SJCRH30 (cell line): Measurements from ENCODE around the gene ZNF524. TPM values are rescaled to one million over a fixed set of nuclear protein-coding genes. Genes with fewer than 3 reads are reported as not detected.
A peak's percentile ranks its signal among the peaks of the same experiment; 100 is the strongest.

Source experiments
- DNase-seq, 2 experiments: peaks; one replicate each; pipeline ENCODE4 v3.0.0-alpha.2; 2015 to 2020
- H3K27ac ChIP-seq: fragments of 250-450 bp; sonication (Bioruptor Pico); 2 replicates; pipeline ENCODE4 v1.5.1; 2020; ENCODE audit warnings: mild to moderate bottlenecking, moderate library complexity
- H3K27me3 ChIP-seq: fragments of 250-450 bp; sonication (Bioruptor Pico); 2 replicates; pipeline ENCODE4 v1.5.1; 2020; ENCODE audit warnings: mild to moderate bottlenecking, moderate library complexity
- H3K36me3 ChIP-seq: fragments of 250-450 bp; sonication (Bioruptor Pico); 2 replicates; pipeline ENCODE4 v1.5.1; 2020; ENCODE audit warnings: mild to moderate bottlenecking, moderate library complexity
- H3K4me1 ChIP-seq: fragments of 250-450 bp; sonication (Bioruptor Pico); 2 replicates; pipeline ENCODE4 v1.5.1; 2020; ENCODE audit warnings: mild to moderate bottlenecking, moderate library complexity
- H3K4me3 ChIP-seq: fragments of 250-450 bp; sonication (Bioruptor Pico); 2 replicates; pipeline ENCODE4 v1.5.1; 2020; ENCODE audit warnings: mild to moderate bottlenecking, moderate library complexity
- H3K9me3 ChIP-seq: fragments of 250-450 bp; sonication (Bioruptor Pico); replicated peaks from 2 replicates; pipeline ENCODE4 v1.5.1; 2020; ENCODE audit warnings: mild to moderate bottlenecking, moderate library complexity
- total RNA-seq: library from RNA; depleted of rRNA; stranded (reverse); fragments of >200 nt; shearing (Covaris generic); gene quantifications from 2 replicates; pipeline ENCODE4 v1.2.3, GENCODE V29; 2014

The ZNF524 gene
- total RNA-seq, 1 experiment from 2014 or later, result 3.2 TPM

DNA sequence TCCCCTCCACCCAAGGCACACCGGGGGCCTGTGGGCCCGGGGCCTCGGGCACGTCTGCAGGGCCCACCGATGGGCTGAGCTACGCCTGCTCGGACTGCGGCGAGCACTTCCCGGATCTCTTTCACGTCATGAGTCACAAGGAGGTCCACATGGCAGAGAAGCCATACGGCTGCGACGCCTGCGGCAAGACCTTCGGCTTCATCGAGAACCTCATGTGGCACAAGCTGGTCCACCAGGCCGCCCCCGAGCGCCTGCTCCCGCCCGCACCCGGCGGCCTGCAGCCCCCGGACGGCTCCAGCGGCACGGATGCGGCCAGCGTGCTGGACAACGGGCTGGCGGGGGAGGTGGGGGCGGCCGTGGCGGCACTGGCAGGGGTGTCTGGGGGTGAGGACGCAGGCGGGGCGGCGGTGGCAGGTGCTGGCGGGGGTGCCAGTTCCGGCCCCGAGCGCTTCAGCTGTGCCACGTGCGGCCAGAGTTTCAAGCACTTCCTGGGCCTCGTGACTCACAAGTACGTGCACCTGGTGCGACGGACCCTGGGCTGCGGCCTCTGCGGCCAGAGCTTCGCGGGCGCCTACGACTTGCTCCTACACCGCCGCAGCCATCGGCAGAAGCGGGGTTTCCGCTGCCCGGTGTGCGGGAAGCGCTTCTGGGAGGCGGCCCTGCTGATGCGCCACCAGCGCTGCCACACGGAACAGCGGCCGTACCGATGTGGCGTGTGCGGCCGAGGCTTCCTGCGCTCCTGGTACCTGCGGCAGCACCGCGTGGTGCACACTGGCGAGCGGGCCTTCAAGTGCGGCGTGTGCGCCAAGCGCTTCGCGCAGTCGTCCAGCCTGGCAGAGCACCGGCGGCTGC lies 15.7 kb downstream of the ZNF524 start:
- H3K4me1 ChIP-seq, result peaks cover 4% of the 10 kb centered on the region
- H3K27ac ChIP-seq, result no peak overlapping the region
- H3K9me3 ChIP-seq, result no peaks in the 10 kb centered on the region
- H3K36me3 ChIP-seq, result peaks cover 24% of the 10 kb centered on the region
- H3K4me3 ChIP-seq, result no peak overlapping the region
- DNase-seq, result no peak
- no peaks in the 10 kb centered on the region for H3K27me3 ChIP-seq

DNA sequence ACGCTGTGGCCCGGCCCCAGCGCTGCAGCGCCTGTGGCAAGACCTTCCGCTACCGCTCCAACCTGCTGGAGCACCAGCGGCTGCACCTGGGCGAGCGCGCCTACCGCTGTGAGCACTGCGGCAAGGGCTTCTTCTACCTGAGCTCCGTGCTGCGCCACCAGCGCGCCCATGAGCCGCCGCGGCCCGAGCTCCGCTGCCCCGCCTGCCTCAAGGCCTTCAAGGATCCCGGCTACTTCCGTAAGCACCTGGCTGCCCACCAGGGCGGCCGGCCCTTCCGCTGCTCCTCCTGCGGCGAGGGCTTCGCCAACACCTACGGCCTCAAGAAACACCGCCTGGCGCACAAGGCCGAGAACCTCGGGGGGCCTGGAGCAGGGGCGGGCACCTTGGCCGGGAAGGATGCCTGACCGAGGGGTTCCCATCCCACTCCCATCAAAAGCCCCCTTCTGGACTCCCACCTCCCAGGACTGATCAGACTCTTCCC lies 16.3 kb downstream of the ZNF524 start:
- H3K9me3 ChIP-seq, result no peaks in the 10 kb centered on the region
- H3K4me3 ChIP-seq, result no peak overlapping the region
- H3K4me1 ChIP-seq, result peaks cover 4% of the 10 kb centered on the region
- no peaks in the 10 kb centered on the region for H3K27me3 ChIP-seq
- no peak for DNase-seq
- peaks cover 24% of the 10 kb centered on the region for H3K36me3 ChIP-seq
- H3K27ac ChIP-seq, result no peak overlapping the region

GRCh38 chr19:55617426-55617825 lies 17.3 kb downstream of the ZNF524 start:
- Histone ChIP-seq H3K4me1 (peaks cover 4% of the 10 kb centered on the region), H3K4me3 (no peak overlapping the region), H3K27me3 (no peaks in the 10 kb centered on the region), H3K9me3 (no peaks in the 10 kb centered on the region), H3K27ac (no peak overlapping the region), H3K36me3 (peaks cover 24% of the 10 kb centered on the region)
- no peak for DNase-seq

DNA sequence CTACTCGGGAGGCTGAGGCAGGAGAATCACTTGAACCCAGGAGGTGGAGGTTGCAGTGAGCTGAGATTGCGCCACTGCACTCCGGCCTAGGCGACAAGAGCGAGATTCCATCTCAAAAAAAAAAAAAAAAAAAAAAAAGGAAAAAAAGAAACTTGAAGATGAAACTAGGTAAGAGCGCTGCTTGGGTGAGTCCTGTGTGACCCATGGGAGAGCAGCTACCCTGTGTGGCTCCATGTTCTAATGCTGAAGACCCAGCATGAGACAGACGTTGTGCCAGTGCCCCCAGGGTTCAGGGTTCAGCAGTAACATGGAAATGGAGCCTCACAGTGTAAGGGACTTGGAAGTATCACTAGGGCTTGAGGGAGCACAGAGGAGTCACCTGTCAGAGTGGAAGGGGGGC lies 18.3 kb downstream of the ZNF524 start:
- peaks cover 4% of the 10 kb centered on the region for H3K4me1 ChIP-seq
- no peak overlapping the region for H3K4me3 ChIP-seq
- no peak overlapping the region for H3K27ac ChIP-seq
- no peaks in the 10 kb centered on the region for H3K27me3 ChIP-seq
- H3K36me3 ChIP-seq, result peaks cover 24% of the 10 kb centered on the region
- H3K9me3 ChIP-seq, result no peaks in the 10 kb centered on the region
- DNase-seq, result no peak

GRCh38 chr19:55619286-55619685 lies 19.2 kb downstream of the ZNF524 start:
- peaks cover 4% of the 10 kb centered on the region for H3K4me1 ChIP-seq
- no peaks in the 10 kb centered on the region for H3K9me3 ChIP-seq
- H3K27me3 ChIP-seq, result no peaks in the 10 kb centered on the region
- no peak overlapping the region for H3K27ac ChIP-seq
- no peak for DNase-seq
- H3K36me3 ChIP-seq, result peaks cover 24% of the 10 kb centered on the region
- no peak overlapping the region for H3K4me3 ChIP-seq

DNA sequence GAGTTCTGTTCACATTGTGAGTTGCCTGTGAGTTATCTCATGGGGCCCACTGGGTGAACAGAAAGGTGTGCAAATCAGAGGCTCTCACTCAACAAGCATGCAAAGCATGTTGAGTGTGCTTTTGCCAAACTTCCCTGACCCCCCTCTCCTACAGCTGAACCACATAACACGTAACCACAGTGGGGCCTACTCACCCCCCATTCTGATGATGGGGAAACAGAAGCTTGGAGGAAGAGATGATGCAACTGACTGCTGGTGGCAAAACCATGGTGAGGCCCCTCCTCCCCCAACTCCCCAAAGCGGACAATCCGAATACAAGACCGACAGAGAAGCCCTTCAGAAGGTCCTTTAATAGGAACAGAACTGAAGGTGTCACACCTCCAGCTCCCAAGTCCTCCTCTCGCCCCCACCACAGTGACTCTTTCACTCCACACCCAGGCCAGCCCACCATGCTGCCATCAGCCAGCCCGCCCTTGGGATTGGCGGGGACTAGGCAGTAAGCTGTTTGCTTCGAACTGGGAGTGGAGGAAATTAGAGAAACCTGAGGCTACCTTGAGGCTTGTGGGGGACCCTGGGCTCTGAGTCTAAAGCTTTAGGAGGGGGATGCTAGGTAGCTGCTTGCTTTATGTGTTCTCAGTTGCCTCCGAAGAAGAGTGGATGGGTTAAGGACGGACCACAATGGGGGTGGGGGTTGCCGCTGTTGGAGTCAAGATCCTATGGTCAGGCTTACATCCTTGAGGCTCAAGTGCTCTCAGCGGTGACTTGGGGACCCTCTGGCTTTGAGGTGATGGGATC lies 20.5 kb downstream of the ZNF524 start:
- H3K4me1 ChIP-seq, result peaks cover 4% of the 10 kb centered on the region
- H3K27ac ChIP-seq, result no peak overlapping the region
- no peak for DNase-seq
- H3K36me3 ChIP-seq, result peaks cover 19% of the 10 kb centered on the region
- H3K9me3 ChIP-seq, result no peaks in the 10 kb centered on the region
- H3K4me3 ChIP-seq, result no peak overlapping the region
- H3K27me3 ChIP-seq, result no peaks in the 10 kb centered on the region

DNA sequence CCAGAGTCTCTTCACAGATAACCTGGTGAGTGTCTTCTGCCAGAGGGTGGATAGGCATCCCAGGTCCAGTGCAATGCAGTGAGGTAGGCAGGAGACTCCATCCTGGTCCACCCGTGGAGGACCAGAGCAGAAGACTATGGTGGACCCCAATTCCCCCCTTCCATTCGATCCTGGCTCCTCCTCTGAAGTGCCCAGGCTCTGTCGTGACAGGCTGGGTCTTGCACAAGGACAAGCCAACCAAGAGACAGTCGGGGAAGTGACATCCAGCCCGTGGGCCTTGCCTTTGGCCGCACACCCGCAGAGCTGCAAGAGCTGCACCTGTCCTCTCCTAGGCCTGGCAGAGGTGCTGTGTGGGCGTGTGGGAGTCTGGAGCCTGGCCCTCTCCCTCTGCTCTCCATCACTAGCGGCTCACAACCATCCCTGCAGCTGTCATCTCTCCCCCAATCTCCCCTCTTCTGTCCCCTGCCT lies 21.2 kb downstream of the ZNF524 start:
- Histone ChIP-seq H3K27me3 (no peaks in the 10 kb centered on the region), H3K4me3 (no peak overlapping the region), H3K9me3 (no peaks in the 10 kb centered on the region), H3K36me3 (peaks cover 14% of the 10 kb centered on the region), H3K27ac (no peak overlapping the region), H3K4me1 (peaks cover 4% of the 10 kb centered on the region)
- no peak for DNase-seq

GRCh38 chr19:55621673-55622231 lies 21.7 kb downstream of the ZNF524 start:
- Histone ChIP-seq H3K27ac (no peak overlapping the region), H3K36me3 (peaks cover 12% of the 10 kb centered on the region), H3K4me1 (peaks cover 4% of the 10 kb centered on the region), H3K4me3 (no peak overlapping the region), H3K9me3 (no peaks in the 10 kb centered on the region), H3K27me3 (no peaks in the 10 kb centered on the region)
- DNase-seq, result no peak

DNA sequence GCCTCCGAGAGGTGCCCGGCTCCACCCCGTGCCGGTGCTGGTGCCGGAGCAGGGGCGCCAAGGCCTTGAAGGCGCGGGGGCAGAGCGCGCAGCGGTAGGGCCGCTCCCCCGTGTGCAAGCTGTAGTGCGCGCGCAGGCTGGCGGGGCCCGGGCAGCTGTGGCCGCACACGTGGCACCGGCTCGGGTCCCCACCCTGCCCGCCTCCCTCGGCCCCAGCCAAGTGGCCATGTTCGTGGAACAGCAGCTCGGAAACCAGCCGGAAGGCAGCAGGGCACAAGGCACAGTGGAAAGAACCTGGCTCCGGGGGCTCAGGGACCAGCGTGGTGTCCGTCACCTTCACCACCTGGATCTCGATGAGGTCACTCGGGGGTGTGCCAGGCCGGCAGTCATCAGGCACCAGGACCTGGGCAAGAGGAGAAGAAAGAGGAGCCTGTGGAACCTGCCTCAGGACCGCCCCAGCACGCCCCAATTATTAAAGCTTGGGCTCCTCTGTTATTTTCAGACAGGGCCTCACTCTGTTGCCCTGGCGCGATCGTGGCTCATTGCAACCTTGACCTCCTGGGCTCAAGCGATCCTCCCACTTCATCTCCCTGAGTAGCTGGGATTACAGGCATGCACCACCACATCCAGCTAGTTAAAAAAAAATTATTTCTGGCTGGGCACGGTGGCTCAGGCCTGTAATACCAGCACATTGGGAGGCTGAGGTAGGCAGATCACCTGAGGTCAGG lies 22.3 kb downstream of the ZNF524 start:
- H3K9me3 ChIP-seq, result no peaks in the 10 kb centered on the region
- no peak overlapping the region for H3K4me3 ChIP-seq
- peaks cover 4% of the 10 kb centered on the region for H3K4me1 ChIP-seq
- peaks cover 9% of the 10 kb centered on the region for H3K36me3 ChIP-seq
- DNase-seq, result no peak
- H3K27ac ChIP-seq, result no peak overlapping the region
- no peaks in the 10 kb centered on the region for H3K27me3 ChIP-seq

DNA sequence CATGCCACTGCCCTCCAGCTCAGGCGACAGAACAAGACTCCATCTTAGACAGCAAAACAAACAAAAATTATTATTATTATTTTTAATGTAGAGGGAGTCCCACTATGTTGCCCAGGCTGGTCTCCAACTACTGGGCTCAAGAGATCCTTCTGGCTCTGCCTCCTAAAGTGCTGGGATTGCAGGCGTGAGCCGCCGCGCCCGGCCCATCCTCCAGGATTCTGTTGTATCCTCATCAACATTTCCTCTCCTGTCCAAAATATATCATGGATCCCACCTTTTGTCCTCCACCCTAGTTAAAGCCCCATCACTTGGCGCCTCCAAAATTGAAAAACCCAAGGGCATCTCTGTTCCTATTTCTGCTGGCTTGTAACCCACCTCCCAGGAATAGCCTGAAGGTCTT lies 23.0 kb downstream of the ZNF524 start:
- no peak overlapping the region for H3K27ac ChIP-seq
- H3K4me1 ChIP-seq, result peaks cover 4% of the 10 kb centered on the region
- no peaks in the 10 kb centered on the region for H3K27me3 ChIP-seq
- H3K4me3 ChIP-seq, result no peak overlapping the region
- H3K36me3 ChIP-seq, result 0 out of 2 replicates have a peak, but pooled peaks cover 2% of the 10 kb centered on the region
- DNase-seq, result no peak
- H3K9me3 ChIP-seq, result no peaks in the 10 kb centered on the region

DNA sequence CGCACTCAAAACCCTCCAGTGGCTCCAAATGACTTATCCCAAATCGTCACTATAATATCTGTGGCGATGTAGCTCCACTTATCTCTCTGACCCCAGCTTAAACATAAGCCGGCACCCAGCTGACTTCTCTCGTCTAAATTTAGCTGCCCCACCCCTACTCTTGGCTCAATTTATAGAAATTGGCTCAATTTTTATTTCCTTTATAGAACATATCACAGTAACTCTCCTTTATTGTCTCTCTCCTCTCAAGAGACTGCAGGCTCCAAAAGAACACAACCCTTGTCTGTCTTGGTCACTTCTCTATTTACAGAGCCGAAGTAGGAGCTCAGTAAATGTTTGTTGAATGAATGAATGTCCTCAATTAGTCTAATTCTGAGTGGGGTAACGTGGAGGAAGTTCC lies 23.5 kb downstream of the ZNF524 start:
- Histone ChIP-seq H3K9me3 (no peaks in the 10 kb centered on the region), H3K27me3 (no peaks in the 10 kb centered on the region), H3K27ac (no peak overlapping the region), H3K4me3 (peak overlapping the region; percentile 41), H3K4me1 (peaks cover 3% of the 10 kb centered on the region), H3K36me3 (0 out of 2 replicates have a peak, but pooled peaks cover 2% of the 10 kb centered on the region)
- no peak for DNase-seq

DNA sequence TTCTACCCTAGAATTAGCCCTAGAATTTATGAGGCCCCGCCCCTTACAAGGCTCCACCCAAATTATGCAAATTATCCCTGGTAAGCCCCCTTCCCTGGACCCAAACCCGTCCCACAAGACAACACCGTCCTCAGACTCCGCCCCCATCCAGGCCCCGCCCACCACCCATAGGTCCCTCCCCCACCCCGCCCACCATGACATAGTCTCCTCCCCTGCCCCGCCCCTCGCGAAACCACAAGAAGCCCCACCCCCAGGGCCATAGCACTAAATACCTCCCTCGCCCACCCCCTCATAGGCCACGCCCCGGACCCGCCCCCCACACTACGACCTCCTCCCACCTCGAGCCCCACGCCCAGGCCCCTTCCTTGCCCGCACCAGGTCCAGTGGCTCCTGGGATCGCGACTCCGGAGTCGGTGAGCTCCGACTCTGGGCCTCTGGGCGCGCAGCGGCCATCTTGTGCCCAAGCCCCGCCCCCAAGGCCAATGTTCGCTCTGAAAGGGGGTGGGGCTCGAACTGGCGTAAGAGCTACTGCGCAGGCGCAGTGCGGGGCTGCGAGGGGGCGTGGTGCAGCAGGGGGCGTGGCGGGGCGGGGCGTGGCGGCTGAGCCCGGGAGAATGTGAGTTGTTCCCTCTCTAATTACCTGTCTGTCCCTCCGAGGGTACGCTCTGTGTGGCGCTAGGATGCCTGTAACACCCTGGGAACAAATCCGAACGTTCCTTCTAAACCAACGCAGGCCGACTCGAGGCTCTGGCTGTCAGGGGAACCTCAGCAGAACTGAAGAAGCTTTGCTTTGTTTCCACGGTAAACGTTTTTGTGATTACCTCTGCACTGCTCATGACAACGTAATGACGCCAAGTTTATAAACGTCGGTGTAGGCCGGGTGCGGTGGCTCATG lies 24.3 kb downstream of the ZNF524 start, which contains the start of gene ZNF784:
ZNF784 (minus strand) TSS at position 458 of the 895 bp plus-strand sequence; CDS start at position 453, 5 bp downstream.
- H3K36me3 ChIP-seq, result 0 out of 2 replicates have a peak, but pooled peaks cover 2% of the 10 kb centered on the region
- H3K4me1 ChIP-seq, result no peaks in the 10 kb centered on the region
- H3K27ac ChIP-seq, result peak within 1 kb of the TSS; percentile 78
- no peaks in the 10 kb centered on the region for H3K27me3 ChIP-seq
- peak; percentile 93 to 96 for DNase-seq
- H3K4me3 ChIP-seq, result peak within 1 kb of the TSS; percentile 63
- H3K9me3 ChIP-seq, result no peaks in the 10 kb centered on the region

DNA sequence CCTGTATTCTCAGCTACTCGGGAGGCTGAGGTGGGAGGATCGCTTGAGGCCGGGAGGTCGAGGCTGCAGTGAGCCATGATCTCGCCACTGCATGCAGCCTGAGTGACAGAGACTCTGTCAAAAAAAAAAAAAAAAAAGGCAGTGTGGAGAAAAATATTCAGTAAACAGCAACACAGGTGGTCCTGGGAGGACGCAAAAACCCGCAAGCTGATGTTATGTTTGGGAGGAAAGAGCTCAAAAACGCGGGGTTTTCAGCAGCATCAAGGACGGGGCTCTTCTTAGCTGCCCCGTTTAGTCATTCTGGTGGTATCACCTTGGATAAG lies 24.9 kb downstream of the ZNF524 start:
- no peak overlapping the region; the same call in 1 of the 2 replicates for H3K27ac ChIP-seq

More for the DNA sequence above, 24.9 kb downstream of the ZNF524 start:
- H3K4me3 ChIP-seq, result peak overlapping the region; percentile 63
- DNase-seq, result no peak
- no peaks in the 10 kb centered on the region for H3K4me1 ChIP-seq
- H3K9me3 ChIP-seq, result no peaks in the 10 kb centered on the region
- H3K36me3 ChIP-seq, result no peaks in the 10 kb centered on the region
- H3K27me3 ChIP-seq, result no peaks in the 10 kb centered on the region
